ENCODE measurements around the gene SHB. TPM values are rescaled to one million over a fixed set of nuclear protein-coding genes. Genes with fewer than 3 reads are reported as not detected.

SHB gene
- total RNA-seq, 2 donors from 2014 or later: 41.7 to 57.9 TPM

DNA sequence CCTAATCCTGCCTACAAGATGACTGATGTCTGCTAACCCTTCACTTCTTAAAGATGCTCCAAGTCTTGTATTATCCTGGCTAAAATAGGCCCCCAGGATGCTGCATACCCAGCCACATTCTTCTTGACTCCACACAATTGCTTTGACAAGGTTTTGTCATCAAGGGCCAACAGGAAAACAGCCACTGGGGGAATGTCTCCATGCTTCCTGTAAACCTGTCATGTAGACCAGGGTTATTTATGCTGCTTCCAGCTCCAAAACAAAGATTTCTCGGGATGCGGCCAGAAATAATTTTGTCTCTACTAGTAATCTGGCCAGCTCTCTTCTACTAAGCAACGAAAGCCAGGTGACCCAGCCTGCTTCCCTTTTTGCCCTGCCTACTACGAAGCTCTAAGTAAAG is 53.8 kb downstream of the SHB start:
- no peaks in the 10 kb centered on the region for H3K27me3 ChIP-seq (replicated peaks; ENCODE audit: insufficient read depth)
- no peak overlapping the region for H3K27ac ChIP-seq
- H3K9me3 ChIP-seq: no peaks in the 10 kb centered on the region
- no peak for DNase-seq (ENCODE audit: low spot score)
- TF ChIP-seq, protein P1, sequence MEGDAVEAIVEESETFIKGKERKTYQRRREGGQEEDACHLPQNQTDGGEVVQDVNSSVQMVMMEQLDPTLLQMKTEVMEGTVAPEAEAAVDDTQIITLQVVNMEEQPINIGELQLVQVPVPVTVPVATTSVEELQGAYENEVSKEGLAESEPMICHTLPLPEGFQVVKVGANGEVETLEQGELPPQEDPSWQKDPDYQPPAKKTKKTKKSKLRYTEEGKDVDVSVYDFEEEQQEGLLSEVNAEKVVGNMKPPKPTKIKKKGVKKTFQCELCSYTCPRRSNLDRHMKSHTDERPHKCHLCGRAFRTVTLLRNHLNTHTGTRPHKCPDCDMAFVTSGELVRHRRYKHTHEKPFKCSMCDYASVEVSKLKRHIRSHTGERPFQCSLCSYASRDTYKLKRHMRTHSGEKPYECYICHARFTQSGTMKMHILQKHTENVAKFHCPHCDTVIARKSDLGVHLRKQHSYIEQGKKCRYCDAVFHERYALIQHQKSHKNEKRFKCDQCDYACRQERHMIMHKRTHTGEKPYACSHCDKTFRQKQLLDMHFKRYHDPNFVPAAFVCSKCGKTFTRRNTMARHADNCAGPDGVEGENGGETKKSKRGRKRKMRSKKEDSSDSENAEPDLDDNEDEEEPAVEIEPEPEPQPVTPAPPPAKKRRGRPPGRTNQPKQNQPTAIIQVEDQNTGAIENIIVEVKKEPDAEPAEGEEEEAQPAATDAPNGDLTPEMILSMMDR (IDR thresholded peaks at IDR 0.05): no peak
- H3K36me3 ChIP-seq: peaks cover 14% of the 10 kb centered on the region
- H3K4me3 ChIP-seq: no peak overlapping the region
- peaks cover 44 to 48% of the 10 kb centered on the region in 2 donors for H3K4me1 ChIP-seq (ENCODE audit: control insufficient read depth in 1 of 2, low read depth in 2 of 2)
- ATAC-seq (ENCODE audit: insufficient number of reproducible peaks, low FRiP score, low read depth): no peak

DNA sequence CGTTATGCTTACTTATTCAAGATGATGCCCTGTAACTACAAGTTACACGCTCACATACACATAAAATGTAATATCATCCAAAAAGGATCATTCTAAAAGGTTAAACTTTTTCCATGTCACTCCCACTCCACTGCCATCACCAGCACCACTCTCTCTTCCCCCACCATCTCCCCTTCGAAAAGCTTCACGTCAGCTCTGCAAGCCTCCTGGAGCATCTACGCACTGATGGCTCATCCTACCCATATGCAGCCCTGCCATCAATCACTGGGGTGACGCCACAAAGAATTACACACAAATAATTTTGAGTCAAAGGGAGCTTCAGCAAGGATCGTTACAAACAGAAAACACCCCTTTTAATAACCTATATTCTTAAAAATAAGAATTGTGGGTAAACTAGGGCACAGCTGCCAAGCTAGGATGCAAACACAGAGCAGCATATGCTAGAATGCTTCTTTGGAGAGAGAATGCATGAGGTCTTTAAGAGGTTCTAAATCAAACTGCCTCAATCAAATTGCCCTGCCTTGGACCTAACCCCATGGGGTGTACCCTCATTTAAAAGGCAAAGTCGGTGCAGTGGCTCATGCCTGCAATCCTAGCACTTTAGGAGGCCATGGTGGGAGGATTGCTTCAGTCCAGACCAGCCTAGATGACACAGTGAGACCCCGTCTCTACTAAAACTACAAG is 56.1 kb downstream of the SHB start:
- Histone ChIP-seq H3K27me3 (replicated peaks; ENCODE audit: insufficient read depth) (no peaks in the 10 kb centered on the region), H3K9me3 (no peaks in the 10 kb centered on the region), H3K4me1 (ENCODE audit: control insufficient read depth in 1 of 2, low read depth in 2 of 2) (peaks cover 23 to 32% of the 10 kb centered on the region in 2 donors), H3K36me3 (peaks cover 14% of the 10 kb centered on the region), H3K4me3 (no peak overlapping the region), H3K27ac (no peak overlapping the region)
- TF ChIP-seq, protein P1 (IDR thresholded peaks at IDR 0.05): no peak
- ATAC-seq (ENCODE audit: insufficient number of reproducible peaks, low FRiP score, low read depth): no peak
- no peak for DNase-seq (ENCODE audit: low spot score)

DNA sequence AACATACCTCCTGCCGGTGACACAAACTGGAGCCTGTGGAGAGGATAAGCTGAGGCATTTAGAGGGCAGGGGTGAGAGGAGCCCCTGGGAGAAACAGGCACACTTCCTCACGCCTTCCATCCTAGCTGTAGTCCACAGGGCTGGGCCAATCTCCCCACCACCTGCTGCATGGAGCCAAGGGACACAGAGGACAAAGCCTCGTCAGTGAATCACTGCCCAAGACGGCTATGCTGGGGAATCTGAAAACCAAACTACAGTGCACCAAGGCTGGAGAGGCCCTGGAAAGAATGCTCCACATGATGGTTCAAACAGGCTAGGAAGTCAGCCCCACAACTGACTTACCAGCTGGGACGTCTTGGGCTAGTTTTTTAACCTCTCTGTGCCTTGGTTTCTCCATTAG is 57.0 kb downstream of the SHB start:
- DNase-seq (ENCODE audit: low spot score) (no peak), ATAC-seq (ENCODE audit: insufficient number of reproducible peaks, low FRiP score, low read depth) (no peak)
- peaks cover 14% of the 10 kb centered on the region for H3K36me3 ChIP-seq
- H3K4me1 ChIP-seq (ENCODE audit: control insufficient read depth in 1 of 2, low read depth in 2 of 2): peaks cover 15 to 29% of the 10 kb centered on the region in 2 donors
- TF ChIP-seq, protein P1 (IDR thresholded peaks at IDR 0.05): no peak
- no peaks in the 10 kb centered on the region for H3K27me3 ChIP-seq (replicated peaks; ENCODE audit: insufficient read depth)
- H3K4me3 ChIP-seq: no peak overlapping the region
- no peaks in the 10 kb centered on the region for H3K9me3 ChIP-seq
- no peak overlapping the region for H3K27ac ChIP-seq

DNA sequence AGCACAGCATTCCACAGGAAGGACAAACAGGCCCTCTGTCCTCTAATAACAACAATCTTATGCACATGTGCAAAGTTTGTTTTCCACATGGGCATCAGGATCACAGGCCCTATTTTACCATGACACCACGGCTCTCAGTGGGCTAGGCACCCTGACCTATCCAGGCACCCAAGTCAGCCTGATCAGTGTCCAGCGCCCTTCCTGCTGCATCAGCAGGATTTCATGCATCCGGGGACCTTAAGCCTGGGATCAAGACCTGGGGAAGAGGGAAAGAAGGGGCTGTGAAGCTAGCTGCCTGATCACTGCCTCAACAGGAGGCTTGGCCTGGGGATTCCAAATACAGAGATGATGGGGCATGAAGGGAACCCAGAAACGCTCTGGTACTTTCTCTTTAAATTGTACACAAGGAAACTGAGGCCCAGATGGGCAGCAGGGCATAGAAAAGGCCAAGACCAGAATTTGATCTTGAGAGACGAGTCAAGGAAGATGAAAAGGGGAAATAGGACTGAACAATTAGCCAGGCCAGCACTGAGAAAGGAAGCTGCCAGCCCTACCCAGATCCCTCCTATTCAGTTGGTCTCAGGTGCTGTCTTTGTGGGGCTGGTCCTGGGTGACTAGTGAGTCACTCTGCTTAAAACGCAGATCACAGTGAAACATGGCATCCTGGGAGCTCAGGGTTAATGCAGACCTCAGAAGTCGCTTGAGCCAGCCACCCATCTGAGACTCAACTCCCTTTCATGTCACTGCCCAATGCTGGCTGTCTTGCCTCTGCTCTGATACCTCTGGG is 57.9 kb downstream of the SHB start:
- no peak overlapping the region for H3K27ac ChIP-seq
- H3K4me3 ChIP-seq: no peak overlapping the region
- TF ChIP-seq, protein P1 (IDR thresholded peaks at IDR 0.05): no peak
- H3K36me3 ChIP-seq: peaks cover 14% of the 10 kb centered on the region
- DNase-seq (ENCODE audit: low spot score): no peak
- no peak for ATAC-seq (ENCODE audit: insufficient number of reproducible peaks, low FRiP score, low read depth)
- H3K9me3 ChIP-seq: no peaks in the 10 kb centered on the region
- H3K27me3 ChIP-seq (replicated peaks; ENCODE audit: insufficient read depth): no peaks in the 10 kb centered on the region
- H3K4me1 ChIP-seq (ENCODE audit: control insufficient read depth in 1 of 2, low read depth in 2 of 2): peaks cover 6 to 20% of the 10 kb centered on the region in 2 donors

DNA sequence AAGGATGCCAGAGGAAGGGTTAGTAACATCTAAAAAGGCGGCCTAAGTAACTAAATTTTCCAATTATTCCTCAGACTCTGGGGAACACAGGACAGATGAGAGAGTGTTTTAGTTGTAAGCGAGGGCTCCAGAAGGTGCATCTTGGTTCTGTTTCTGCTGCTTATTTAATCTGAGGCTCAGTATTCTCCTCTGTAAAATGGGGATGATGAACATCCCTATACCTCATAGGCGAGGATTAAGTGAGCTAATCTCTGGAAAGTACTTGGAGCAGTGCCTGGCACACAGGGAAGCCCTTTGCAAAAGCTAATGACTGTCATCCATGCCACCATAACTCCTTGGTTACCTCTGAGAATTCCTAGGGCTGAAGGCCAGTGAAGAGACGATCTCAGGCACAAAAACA is 59.0 kb downstream of the SHB start:
- Histone ChIP-seq H3K4me3 (no peak overlapping the region), H3K36me3 (peaks cover 14% of the 10 kb centered on the region), H3K27me3 (replicated peaks; ENCODE audit: insufficient read depth) (no peaks in the 10 kb centered on the region), H3K9me3 (no peaks in the 10 kb centered on the region), H3K4me1 (ENCODE audit: control insufficient read depth in 1 of 2, low read depth in 2 of 2) (peaks cover 0 to 14% of the 10 kb centered on the region in 2 donors), H3K27ac (no peak overlapping the region)
- DNase-seq (ENCODE audit: low spot score) (no peak), ATAC-seq (ENCODE audit: insufficient number of reproducible peaks, low FRiP score, low read depth) (no peak)
- TF ChIP-seq, protein P1 (IDR thresholded peaks at IDR 0.05): no peak

Measured in thoracic aorta (tissue), 2 donors.